ENCODE measurements around the gene ORC4.

The ORC4 gene

DNA sequence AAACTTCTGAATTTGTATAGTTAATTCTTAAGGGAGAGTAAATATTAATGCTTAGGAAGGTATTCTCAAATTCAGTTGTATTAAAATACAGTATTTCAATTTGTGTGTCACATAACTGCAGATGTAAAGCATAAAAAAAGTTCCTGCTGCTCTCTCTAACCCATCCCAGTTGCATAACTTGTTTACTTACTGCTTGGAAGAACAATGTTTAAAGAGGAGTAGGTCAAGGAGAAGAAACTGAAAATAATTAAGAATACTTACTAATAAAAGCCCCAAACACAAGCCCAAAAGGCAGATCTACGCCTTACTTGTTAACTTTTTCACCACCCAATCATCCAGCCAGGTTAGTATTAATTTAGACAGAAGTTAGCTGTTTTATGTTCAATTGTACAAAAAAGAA is 81.2 kb downstream of the ORC4 start:
- ChIA-PET CTCF (no interaction called here), POLR2A (no interaction called here)
- DNase-seq (ENCODE audit: extremely low spot score): no peak
- TF ChIP-seq SUZ12 (IDR thresholded peaks at IDR 0.05): no peak
- no peak for TF ChIP-seq CTBP1 (IDR thresholded peaks at IDR 0.05; ENCODE audit: borderline replicate concordance)
- no peak for TF ChIP-seq BHLHE40 (IDR thresholded peaks at IDR 0.05; ENCODE audit: borderline replicate concordance)
- TF ChIP-seq TARDBP (IDR thresholded peaks at IDR 0.05): no peak
- TF ChIP-seq HDGF (IDR thresholded peaks at IDR 0.05; ENCODE audit: borderline replicate concordance): no peak
- TF ChIP-seq FOXA1 (IDR thresholded peaks at IDR 0.05): no peak
- TF ChIP-seq SP1 (IDR thresholded peaks at IDR 0.05): no peak
- no peak for TF ChIP-seq ZNF384 (IDR thresholded peaks at IDR 0.05)
- no peak for TF ChIP-seq NFRKB (IDR thresholded peaks at IDR 0.05)
- TF ChIP-seq LEF1 (IDR thresholded peaks at IDR 0.05; ENCODE audit: borderline replicate concordance): no peak
- no peak for TF ChIP-seq ARNT (IDR thresholded peaks at IDR 0.05)
- TF ChIP-seq FOXK2 (IDR thresholded peaks at IDR 0.05): no peak
- no peak for TF ChIP-seq ELF4 (IDR thresholded peaks at IDR 0.05)
- TF ChIP-seq FOXM1 (IDR thresholded peaks at IDR 0.05; ENCODE audit: borderline replicate concordance): no peak

DNA sequence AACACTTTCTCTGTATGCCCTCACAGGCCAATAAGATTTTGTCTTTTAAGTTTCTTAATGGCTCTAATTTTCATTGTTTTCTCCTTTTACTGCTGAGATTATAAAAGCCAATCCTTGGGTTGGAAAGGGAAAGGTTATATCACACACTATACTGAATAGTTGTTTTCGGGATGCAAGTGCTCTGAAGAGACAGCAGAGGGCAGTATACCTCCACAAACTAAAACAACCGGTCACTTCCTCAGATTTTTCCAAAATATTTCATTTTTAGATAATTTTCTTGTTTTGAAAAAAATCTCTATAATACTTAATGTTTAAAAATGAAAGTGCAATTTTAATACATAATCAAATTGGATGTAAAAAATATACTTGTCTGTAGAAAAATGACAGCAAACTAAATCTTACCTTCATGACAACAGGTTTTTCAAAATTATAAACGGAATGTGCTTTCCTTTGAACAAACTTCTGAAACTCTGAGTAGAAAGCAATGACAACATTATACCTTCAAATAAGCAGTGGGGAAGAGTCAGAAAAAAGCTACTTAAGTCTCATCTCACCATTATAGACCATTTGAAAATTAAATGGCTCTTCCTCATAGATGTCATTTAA is 82.7 kb downstream of the ORC4 start:
- no peak for TF ChIP-seq SUZ12 (IDR thresholded peaks at IDR 0.05)
- TF ChIP-seq NFRKB (IDR thresholded peaks at IDR 0.05): no peak
- no peak for TF ChIP-seq ZNF384 (IDR thresholded peaks at IDR 0.05)
- TF ChIP-seq CTBP1 (IDR thresholded peaks at IDR 0.05; ENCODE audit: borderline replicate concordance): no peak
- TF ChIP-seq FOXM1 (IDR thresholded peaks at IDR 0.05; ENCODE audit: borderline replicate concordance): no peak
- no peak for TF ChIP-seq ARNT (IDR thresholded peaks at IDR 0.05)
- no peak for TF ChIP-seq LEF1 (IDR thresholded peaks at IDR 0.05; ENCODE audit: borderline replicate concordance)
- no peak for TF ChIP-seq L3MBTL2 (conservative IDR thresholded peaks at IDR 0.05)
- TF ChIP-seq HDGF (IDR thresholded peaks at IDR 0.05; ENCODE audit: borderline replicate concordance): no peak
- TF ChIP-seq FOXA1 (IDR thresholded peaks at IDR 0.05): no peak
- no peak for TF ChIP-seq SP1 (IDR thresholded peaks at IDR 0.05)
- TF ChIP-seq TARDBP (IDR thresholded peaks at IDR 0.05): no peak
- TF ChIP-seq, protein P1, sequence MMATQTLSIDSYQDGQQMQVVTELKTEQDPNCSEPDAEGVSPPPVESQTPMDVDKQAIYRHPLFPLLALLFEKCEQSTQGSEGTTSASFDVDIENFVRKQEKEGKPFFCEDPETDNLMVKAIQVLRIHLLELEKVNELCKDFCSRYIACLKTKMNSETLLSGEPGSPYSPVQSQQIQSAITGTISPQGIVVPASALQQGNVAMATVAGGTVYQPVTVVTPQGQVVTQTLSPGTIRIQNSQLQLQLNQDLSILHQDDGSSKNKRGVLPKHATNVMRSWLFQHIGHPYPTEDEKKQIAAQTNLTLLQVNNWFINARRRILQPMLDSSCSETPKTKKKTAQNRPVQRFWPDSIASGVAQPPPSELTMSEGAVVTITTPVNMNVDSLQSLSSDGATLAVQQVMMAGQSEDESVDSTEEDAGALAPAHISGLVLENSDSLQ (IDR thresholded peaks at IDR 0.05): no peak
- TF ChIP-seq BHLHE40 (IDR thresholded peaks at IDR 0.05; ENCODE audit: borderline replicate concordance): no peak
- no peak for TF ChIP-seq FOXK2 (IDR thresholded peaks at IDR 0.05)
- no peak for TF ChIP-seq ELF4 (IDR thresholded peaks at IDR 0.05)
- DNase-seq (ENCODE audit: extremely low spot score): peak; percentile 36
- CTCF ChIA-PET: interaction anchor here (1.2 kb wide), 1 partner anchor 572 kb away, joined by 4 read pairs; no protein-coding TSS in a partner anchor
- POLR2A ChIA-PET: no interaction called here

DNA sequence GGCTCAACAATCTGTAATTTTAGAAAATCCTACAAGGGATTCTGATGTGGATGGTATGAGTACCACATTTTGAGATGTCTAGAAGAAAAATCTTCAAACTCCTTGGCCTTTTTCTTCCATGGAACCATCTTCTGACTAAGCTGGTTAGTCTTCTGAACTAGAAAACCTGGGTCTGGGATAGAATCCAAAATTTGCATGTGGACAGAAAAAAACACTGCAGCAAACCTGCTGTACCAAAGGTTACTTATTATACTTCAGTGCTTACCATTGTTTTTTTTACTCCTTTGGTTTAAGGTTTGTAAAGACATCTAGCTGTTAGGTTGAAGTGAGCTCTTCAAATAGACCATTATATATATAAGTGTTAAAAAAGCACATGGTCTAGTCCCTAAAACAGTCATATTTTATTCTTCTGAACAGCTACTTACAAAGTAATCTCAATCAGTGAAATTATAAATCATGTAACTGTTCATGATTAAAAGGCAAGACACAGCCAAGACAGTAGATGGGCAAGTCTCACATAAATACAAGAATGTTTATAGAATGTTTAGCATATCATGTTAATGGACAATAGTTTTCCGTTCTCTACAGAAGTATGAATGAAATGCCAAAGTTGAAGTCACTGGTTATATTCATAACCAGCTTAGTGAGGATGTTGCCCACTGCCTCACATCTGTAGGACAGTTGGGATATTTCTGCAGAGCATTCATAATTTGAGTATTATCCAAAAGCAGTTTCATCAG is 85.5 kb downstream of the ORC4 start:
- CTCF ChIA-PET: interaction anchor here (0.7 kb wide), 1 partner anchor 744 kb away, joined by 3 read pairs; no protein-coding TSS in a partner anchor
- TF ChIP-seq SUZ12 (IDR thresholded peaks at IDR 0.05): no peak
- no peak for TF ChIP-seq FOXM1 (IDR thresholded peaks at IDR 0.05; ENCODE audit: borderline replicate concordance)
- TF ChIP-seq L3MBTL2 (conservative IDR thresholded peaks at IDR 0.05): no peak
- no peak for TF ChIP-seq TARDBP (IDR thresholded peaks at IDR 0.05)
- TF ChIP-seq ARNT (IDR thresholded peaks at IDR 0.05): no peak
- no peak for TF ChIP-seq CTBP1 (IDR thresholded peaks at IDR 0.05; ENCODE audit: borderline replicate concordance)
- TF ChIP-seq, protein P1 (IDR thresholded peaks at IDR 0.05): no peak
- TF ChIP-seq LEF1 (IDR thresholded peaks at IDR 0.05; ENCODE audit: borderline replicate concordance): no peak
- TF ChIP-seq ELF4 (IDR thresholded peaks at IDR 0.05): no peak
- no peak for TF ChIP-seq NFRKB (IDR thresholded peaks at IDR 0.05)
- no peak for TF ChIP-seq FOXA1 (IDR thresholded peaks at IDR 0.05)
- no peak for TF ChIP-seq FOXK2 (IDR thresholded peaks at IDR 0.05)
- no peak for TF ChIP-seq BHLHE40 (IDR thresholded peaks at IDR 0.05; ENCODE audit: borderline replicate concordance)
- TF ChIP-seq ZNF384 (IDR thresholded peaks at IDR 0.05): no peak
- no peak for TF ChIP-seq SP1 (IDR thresholded peaks at IDR 0.05)
- TF ChIP-seq HDGF (IDR thresholded peaks at IDR 0.05; ENCODE audit: borderline replicate concordance): no peak
- DNase-seq (ENCODE audit: extremely low spot score): no peak
- POLR2A ChIA-PET: no interaction called here

DNA sequence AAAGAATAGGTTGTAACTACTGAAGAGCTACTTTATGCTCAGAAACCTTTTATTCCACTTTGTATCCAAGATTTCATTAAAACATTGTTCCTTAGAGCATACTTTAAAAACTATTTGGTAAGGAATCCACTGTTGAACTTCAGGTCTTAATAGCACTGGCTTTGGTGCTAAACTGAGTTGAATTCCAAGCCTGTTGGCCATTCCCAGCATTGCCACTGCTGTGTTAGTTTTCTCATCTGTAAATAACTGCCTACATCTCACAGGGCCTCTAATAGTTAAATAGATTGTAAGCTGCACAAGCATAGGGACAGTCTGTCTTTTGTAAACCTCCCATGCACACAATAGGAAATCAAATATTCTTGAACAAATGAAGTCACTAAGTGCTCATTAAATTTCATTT is 86.6 kb downstream of the ORC4 start:
- POLR2A ChIA-PET: no interaction called here
- CTCF ChIA-PET: no interaction called here
- TF ChIP-seq NFRKB (IDR thresholded peaks at IDR 0.05) (no peak), LEF1 (IDR thresholded peaks at IDR 0.05; ENCODE audit: borderline replicate concordance) (no peak), SP1 (IDR thresholded peaks at IDR 0.05) (no peak)
- TF ChIP-seq, protein P1 (IDR thresholded peaks at IDR 0.05): no peak
- DNase-seq (ENCODE audit: extremely low spot score): no peak

DNA sequence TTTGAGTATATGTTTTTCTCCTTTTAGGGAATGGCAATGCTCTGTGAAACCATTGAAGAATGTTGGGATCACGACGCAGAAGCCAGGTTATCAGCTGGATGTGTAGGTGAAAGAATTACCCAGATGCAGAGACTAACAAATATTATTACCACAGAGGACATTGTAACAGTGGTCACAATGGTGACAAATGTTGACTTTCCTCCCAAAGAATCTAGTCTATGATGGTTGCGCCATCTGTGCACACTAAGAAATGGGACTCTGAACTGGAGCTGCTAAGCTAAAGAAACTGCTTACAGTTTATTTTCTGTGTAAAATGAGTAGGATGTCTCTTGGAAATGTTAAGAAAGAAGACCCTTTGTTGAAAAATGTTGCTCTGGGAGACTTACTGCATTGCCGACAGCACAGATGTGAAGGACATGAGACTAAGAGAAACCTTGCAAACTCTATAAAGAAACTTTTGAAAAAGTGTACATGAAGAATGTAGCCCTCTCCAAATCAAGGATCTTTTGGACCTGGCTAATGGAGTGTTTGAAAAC is 93.4 kb downstream of the ORC4 start:
- DNase-seq (ENCODE audit: extremely low spot score): no peak
- POLR2A ChIA-PET: no interaction called here
- TF ChIP-seq TARDBP (IDR thresholded peaks at IDR 0.05): no peak
- TF ChIP-seq ARNT (IDR thresholded peaks at IDR 0.05): no peak
- no peak for TF ChIP-seq SP1 (IDR thresholded peaks at IDR 0.05)
- TF ChIP-seq HDGF (IDR thresholded peaks at IDR 0.05; ENCODE audit: borderline replicate concordance): no peak
- no peak for TF ChIP-seq CTBP1 (IDR thresholded peaks at IDR 0.05; ENCODE audit: borderline replicate concordance)
- TF ChIP-seq FOXM1 (IDR thresholded peaks at IDR 0.05; ENCODE audit: borderline replicate concordance): no peak
- TF ChIP-seq BHLHE40 (IDR thresholded peaks at IDR 0.05; ENCODE audit: borderline replicate concordance): no peak
- CTCF ChIA-PET: no interaction called here
